HepG2 (cell line): Measurements from ENCODE around the gene SNX9. TPM values are rescaled to one million over a fixed set of nuclear protein-coding genes. Genes with fewer than 3 reads are reported as not detected.

Experiments used
- ARHGAP35 ChIP-seq: sonication (generic); formaldehyde crosslinking; IDR thresholded peaks from 2 replicates; pipeline ENCODE4 v1.9.0; 2022; ENCODE audit warnings: mild to moderate bottlenecking, inconsistent platforms, moderate library complexity, missing genetic modification reagents, borderline replicate concordance
- BCLAF1 ChIP-seq: fragments of 450-650 bp; IDR thresholded peaks from 2 replicates; pipeline ENCODE4 v1.6.1; 2017; ENCODE audit warnings: mild to moderate bottlenecking
- CENPX ChIP-seq: sonication (generic); formaldehyde crosslinking; IDR thresholded peaks from 2 replicates; pipeline ENCODE4 v1.9.0; 2021; ENCODE audit warnings: mild to moderate bottlenecking, missing genetic modification reagents, moderate library complexity
- DNMT3B ChIP-seq: conservative IDR thresholded peaks from 2 replicates; pipeline ENCODE4 v1.6.1; 2016; ENCODE audit warnings: missing biosample characterization, control low read depth
- FOXM1 ChIP-seq: sonication (generic); formaldehyde crosslinking; IDR thresholded peaks from 2 replicates; pipeline ENCODE4 v1.5.0; 2020; ENCODE audit warnings: missing genetic modification reagents
- GMEB1 ChIP-seq: sonication (generic); formaldehyde crosslinking; IDR thresholded peaks from 2 replicates; pipeline ENCODE4 v1.5.1; 2020; ENCODE audit warnings: missing genetic modification reagents, mild to moderate bottlenecking, borderline replicate concordance
- HIVEP1 ChIP-seq: sonication (generic); formaldehyde crosslinking; IDR thresholded peaks from 2 replicates; pipeline ENCODE4 v1.4.0; 2020; ENCODE audit warnings: mild to moderate bottlenecking, missing genetic modification reagents
- NFE2L2 ChIP-seq: fragments of 150-350 bp; IDR thresholded peaks from 2 replicates; pipeline ENCODE4 v1.6.1; 2014; ENCODE audit warnings: low read length
- SNRNP70 ChIP-seq: fragments of 200-400 bp; formaldehyde crosslinking; IDR thresholded peaks from 2 replicates; pipeline ENCODE4 v1.6.1; 2017; ENCODE audit warnings: mild to moderate bottlenecking, low read depth, low read length, moderate library complexity
- TOPORS ChIP-seq: sonication (generic); formaldehyde crosslinking; IDR thresholded peaks from 2 replicates; pipeline ENCODE4 v1.8.0; 2023; ENCODE audit warnings: mild to moderate bottlenecking, missing genetic modification reagents
- UBTF ChIP-seq: sonication (generic); formaldehyde crosslinking; IDR thresholded peaks from 2 replicates; pipeline ENCODE4 v1.4.0; 2020; ENCODE audit warnings: mild to moderate bottlenecking, missing genetic modification reagents
- ZBED4 ChIP-seq: sonication (generic); formaldehyde crosslinking; IDR thresholded peaks from 2 replicates; pipeline ENCODE4 v1.4.0; 2020; ENCODE audit warnings: missing genetic modification reagents, borderline replicate concordance
- ZFP36L1 ChIP-seq: sonication (generic); formaldehyde crosslinking; IDR thresholded peaks from 2 replicates; pipeline ENCODE4 v1.8.0; 2022; ENCODE audit warnings: mild to moderate bottlenecking, missing genetic modification reagents, moderate library complexity
- ZMYM2 ChIP-seq: sonication (generic); formaldehyde crosslinking; IDR thresholded peaks from 2 replicates; pipeline ENCODE4 v1.8.0; 2022; ENCODE audit warnings: mild to moderate bottlenecking, missing genetic modification reagents
- ZNF383 ChIP-seq: sonication (generic); formaldehyde crosslinking; IDR thresholded peaks from 2 replicates; pipeline ENCODE4 v1.4.0; 2020; ENCODE audit warnings: missing genetic modification reagents, mild to moderate bottlenecking, borderline replicate concordance
- ZNF556 ChIP-seq: sonication (generic); formaldehyde crosslinking; IDR thresholded peaks from 2 replicates; pipeline ENCODE4 v1.4.0; 2020; ENCODE audit warnings: mild to moderate bottlenecking, missing genetic modification reagents, borderline replicate concordance
- ZNF724P ChIP-seq: sonication (generic); formaldehyde crosslinking; IDR thresholded peaks from 2 replicates; pipeline ENCODE4 v1.8.0; 2022; ENCODE audit warnings: missing genetic modification reagents, borderline replicate concordance
- polyA plus RNA-seq, 8 experiments: library from polyadenylated mRNA; depleted of rRNA in 3 of 8; stranded (reverse) in 7 of 8; unstranded in 1 of 8; fragments of >200 nt; fragmentation: Illumina TruSeq in 4 of 8; extraction: Trizol in 4 of 8; gene quantifications; 2 replicates each; pipeline versions ENCODE4 v1.2.1 to v1.2.3, GENCODE V29; 2011 to 2016; ENCODE audit warnings: low read depth in 4 of 8, missing spikeins in 1 of 8, mixed read lengths in 1 of 8; ENCODE audit not compliant: insufficient read depth in 1 of 8
- total RNA-seq, 5 experiments: library from RNA; depleted of rRNA; stranded (reverse); fragments of >200 nt; fragmentation: Illumina TruSeq; extraction: Trizol; gene quantifications; 2 replicates each; pipeline ENCODE4 v1.2.3, GENCODE V29; 2016; ENCODE audit warnings: low read depth in 1 of 5

SNX9 gene
- total and polyA plus RNA-seq, 2 of the 13 experiments (the other 11 are each of a cell fraction or from before 2014, with no cell fraction given) = 21.9 to 36.0 TPM

GRCh38 chr6:157954150-157955117 is 131.4 kb downstream of the SNX9 start (continued):
- TF ChIP-seq GMEB1 (CRISPR knock-in tag) = no peak; the same call in 1 of the 2 replicates
- no peak for TF ChIP-seq NFE2L2
- no peak for TF ChIP-seq FOXM1 (CRISPR knock-in tag)
- no peak for TF ChIP-seq SNRNP70
- no peak for TF ChIP-seq CENPX
- no peak for TF ChIP-seq ARHGAP35 (CRISPR knock-in tag)
- TF ChIP-seq TOPORS (CRISPR knock-in tag) = no peak; the same call in 1 of the 2 replicates
- peak; percentile 67 for TF ChIP-seq ZNF556 (CRISPR knock-in tag)
- no peak for TF ChIP-seq DNMT3B
- peak; percentile 71; the same call in 1 of the 2 replicates for TF ChIP-seq ZFP36L1 (CRISPR knock-in tag)
- no peak for TF ChIP-seq BCLAF1
- TF ChIP-seq ZBED4 (CRISPR knock-in tag) = peak; percentile 48; the same call in 1 of the 2 replicates
- TF ChIP-seq ZNF383 (CRISPR knock-in tag) = no peak
- no peak for TF ChIP-seq ZNF724P (CRISPR knock-in tag)
- no peak for TF ChIP-seq ZMYM2 (CRISPR knock-in tag)
- peak; percentile 88 for TF ChIP-seq UBTF
- no peak for TF ChIP-seq HIVEP1
